CD4-positive, alpha-beta T cell treated with Interleukin-4 for 4 hours (primary cell): ENCODE results near the gene NUP93.
"Not testable (repeated sequence)": the region's sequence is repeated elsewhere in the genome, so short reads cannot be mapped to it uniquely, and the experiment has no call there.

Source experiments
- DNase-seq: peaks from one replicate; pipeline ENCODE4 v3.0.0-alpha.2; 2020

The NUP93 gene

DNA sequence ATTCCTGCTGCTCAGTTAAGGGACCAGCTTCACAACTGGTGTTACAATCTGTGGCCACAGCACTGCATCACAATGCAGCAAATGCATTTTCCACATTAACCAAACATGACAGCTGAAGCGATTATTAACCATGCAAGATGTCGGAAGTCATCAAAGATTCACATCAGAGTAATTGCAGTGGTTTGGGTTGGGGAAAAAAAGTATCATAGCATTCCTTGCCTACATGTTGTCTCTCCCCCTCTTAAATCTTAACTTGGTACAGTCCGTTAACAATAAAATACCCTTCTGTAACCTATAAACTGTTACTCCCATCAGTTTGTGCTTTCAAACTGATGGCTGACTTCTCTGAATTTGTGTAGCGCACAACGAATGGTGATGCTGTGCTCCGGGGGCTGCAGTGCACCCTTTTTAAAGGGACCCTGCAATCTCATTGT lies 51.6 kb downstream of the NUP93 start:
- no peak for DNase-seq

DNA sequence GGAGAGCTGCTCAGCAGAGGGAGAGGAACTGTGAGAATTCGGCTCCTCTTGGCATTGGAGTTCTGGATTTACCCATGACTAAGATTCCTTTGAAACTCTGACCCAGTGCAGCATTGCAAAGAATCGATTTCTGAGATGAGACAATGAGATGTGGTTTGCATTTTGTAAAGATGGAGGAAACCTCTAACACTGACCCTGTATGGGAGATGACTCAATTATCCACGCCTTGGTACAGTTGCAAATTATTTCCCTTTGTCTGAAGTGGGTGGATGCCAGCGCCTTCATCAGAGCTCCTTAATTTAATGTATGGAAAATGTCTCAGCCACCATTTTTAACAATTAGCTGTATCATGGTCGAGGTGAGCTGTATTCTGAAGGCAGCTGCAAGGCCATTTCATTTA lies 53.4 kb downstream of the NUP93 start:
- DNase-seq, result no peak

DNA sequence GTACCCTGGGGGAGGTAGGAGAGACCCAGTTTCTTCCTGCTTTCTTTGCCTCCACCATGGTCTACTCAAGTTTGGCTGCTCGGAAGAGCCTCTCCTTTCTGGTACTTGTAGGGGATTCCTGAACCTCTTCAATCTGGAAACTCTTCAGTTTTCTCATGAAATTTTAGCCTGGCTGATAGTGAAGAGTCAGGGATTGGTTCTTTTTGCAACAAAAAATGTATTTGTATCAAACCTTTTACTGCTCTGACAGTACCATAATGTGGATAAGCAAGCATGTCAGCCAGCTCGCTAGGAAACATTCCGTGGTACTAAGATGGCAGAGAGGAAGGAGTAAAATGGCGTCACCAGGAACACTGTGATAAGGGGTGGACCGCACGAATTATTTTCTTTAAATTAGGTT lies 55.4 kb downstream of the NUP93 start:
- DNase-seq, result no peak

DNA sequence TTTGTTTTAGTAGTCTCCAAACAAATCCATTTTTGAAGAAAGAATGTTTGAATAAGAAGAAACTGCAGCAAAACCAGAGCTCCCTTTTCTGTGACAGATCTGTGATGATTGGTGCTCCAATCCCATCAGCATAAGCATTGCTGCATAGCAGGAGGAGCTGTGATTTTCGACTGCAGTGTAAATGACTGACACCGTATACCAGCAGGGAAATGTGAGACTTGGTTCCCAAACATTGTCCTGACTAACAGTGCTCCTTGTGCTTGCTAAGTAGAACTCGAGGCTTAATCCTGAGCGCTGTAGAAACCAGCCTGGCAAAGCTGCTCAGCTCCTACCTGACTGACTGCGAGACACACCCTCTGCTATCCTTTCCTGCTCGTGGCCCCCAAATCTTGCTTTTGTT lies 57.2 kb downstream of the NUP93 start:
- no peak for DNase-seq

DNA sequence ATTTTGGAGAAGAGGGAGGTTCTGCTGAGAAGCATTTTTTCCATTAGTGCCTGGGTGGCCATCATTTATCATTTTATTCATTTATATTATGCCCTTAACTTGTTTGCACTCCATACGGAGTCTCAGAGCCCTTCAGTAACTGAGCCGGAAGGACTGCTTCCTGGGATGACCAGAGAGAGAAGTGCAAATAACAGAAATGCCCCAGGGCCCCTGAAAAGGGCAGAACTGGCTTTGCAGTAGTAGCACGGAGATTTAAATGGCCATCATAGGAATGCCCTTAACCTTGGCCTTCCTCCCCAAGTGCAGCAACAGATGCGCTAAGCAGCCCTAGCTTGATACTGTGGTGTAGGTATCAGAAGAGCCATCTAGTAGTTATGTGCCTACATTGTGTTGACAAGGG lies 58.5 kb downstream of the NUP93 start:
- no peak for DNase-seq

DNA sequence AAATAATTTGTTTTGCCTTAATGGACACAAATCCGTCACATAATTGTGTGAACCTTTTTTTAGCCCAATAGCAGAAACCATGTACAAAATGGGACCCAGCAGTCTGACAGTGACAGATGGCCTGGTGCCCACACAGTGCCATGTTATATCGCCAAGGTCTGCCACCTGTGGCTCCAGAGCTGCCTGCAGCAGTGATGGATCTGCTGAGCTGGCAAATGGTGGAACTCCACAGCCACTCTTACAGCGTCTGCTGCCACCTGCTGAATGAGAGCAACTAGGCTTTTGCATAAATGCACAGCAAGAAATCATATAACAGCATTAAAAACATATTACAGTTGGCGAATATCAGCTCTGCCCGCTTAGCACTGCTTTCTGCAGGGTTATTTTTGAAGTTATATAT lies 59.4 kb downstream of the NUP93 start:
- peak; percentile 4 for DNase-seq

DNA sequence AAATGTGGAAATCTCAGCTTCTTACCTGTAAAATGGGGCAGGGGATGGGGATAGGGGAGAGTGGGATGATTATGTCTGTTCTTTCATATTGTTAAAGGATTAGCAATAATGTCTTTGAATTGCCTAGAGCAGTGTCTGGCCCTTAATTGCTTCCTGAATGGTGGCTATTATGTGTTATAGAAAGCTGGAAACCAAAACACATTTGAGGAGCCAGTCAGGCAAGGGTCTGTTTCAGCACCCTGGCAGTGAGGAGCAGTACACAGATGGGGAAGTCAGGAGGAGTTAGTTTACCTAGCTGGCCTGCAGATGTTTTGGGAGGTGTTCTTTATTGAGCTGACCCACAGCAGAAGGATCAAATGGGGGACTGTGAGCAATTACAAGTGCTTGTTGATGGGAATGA lies 63.0 kb downstream of the NUP93 start:
- DNase-seq, result no peak

DNA sequence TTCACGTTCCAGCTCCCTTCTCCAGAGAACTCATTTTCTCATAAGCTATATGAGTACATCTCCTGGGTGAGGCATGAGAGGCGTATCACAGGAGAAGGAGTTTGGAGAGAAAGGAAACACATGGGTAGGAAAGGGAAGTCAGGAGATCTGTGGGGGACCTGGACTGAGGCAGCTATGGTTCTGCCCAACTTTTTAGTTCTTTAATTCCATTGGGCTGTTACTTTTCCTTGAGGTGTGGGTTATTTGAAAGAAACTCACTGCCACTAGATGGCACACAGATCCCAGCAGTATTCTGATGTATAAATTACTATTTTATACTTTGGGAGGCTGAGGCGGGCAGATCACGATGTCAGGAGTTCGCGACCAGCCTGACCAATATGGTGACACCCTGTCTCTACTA lies 63.6 kb downstream of the NUP93 start:
- DNase-seq, result no peak

DNA sequence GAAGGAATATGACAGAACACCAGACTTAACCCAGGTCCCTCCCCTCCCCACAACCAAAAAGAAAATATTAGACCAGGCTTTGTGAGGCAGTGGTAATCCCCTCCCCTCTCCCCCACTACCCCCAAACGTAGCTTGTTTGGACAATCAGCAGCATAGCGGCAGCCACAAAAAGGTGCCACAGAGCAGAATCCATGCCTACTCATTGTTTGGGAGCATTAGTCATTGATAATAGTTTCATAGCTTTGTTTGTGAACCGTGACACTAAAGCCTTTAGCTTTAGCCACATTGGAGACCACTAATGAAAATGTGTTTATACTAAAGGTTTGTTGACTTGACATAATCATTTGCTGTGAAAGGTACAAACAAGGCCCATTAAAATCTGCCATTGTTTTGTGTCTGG lies 65.1 kb downstream of the NUP93 start:
- no peak for DNase-seq

DNA sequence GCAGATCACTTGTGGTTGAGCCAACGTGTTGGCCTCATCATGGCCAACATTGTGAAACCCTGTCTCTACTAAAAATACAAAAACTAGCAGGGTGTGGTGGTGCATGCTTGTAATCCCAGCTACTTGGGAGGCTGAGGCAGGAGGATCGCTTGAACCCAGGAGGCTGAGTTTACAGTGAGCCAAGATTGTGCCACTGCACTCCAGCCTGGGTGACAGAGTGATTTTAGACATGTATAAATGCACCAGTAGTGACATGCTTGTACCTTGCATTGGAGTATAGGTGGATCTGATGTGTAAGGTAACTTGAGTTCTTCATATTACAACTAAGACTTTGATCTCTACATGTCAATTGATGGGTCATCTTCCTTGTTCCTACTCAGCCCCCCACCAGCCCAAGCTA lies 67.1 kb downstream of the NUP93 start:
- not testable (repeated sequence) for DNase-seq

DNA sequence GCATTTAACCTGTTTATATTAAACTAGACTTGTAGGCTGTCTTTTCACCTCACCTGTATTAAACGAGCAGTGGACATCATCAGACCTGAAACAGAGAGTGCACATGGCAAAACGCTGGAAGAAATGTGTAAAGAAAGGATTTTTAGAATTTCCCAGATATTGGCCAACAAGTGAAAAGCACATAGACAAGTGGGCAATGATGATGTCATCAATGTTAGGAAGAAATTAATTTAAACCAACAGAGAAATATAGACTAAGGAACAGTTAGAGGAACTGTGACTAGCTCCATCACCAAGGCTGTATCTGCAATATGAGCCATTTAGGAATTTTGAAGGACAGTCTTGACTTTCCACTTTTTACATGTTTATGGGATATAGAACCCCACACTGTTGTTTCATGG lies 67.9 kb downstream of the NUP93 start:
- DNase-seq, result no peak

DNA sequence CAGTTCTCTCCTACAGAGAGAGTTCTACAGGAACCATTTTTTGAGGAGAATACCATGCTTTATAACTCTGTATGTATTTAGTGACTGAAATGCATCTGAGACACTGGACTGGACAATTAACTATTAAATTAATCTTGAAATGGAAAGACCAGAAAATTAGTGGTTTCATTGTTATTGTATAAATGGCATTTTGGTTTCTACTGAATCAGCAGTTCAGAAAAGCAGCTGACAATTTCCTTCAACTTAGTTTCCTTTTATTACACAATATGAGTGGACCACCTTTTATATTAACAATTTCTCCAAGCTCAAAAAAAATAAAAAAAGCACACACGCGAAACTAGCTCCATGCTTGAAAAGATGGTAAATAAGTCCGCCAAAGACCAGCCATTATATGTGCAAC lies 69.0 kb downstream of the NUP93 start:
- DNase-seq, result no peak

DNA sequence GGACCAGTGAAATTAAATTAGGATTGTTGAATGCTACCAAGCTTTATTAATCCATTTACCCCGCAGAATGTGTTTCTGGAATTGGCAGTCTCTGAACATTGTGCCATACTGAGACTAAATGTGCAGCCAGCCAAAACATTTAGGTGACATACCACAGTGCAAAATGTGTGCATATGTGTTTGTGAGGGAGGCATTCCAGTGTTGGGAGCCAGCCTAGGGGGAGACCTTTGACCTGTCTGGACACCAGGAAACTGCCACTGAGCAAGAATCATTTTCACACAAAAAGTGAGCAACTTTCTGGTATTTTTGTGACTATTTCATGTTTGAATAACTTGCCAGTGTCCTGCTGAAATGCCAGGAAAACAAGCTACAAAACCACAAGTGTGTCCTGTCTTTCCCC lies 70.4 kb downstream of the NUP93 start:
- no peak for DNase-seq

DNA sequence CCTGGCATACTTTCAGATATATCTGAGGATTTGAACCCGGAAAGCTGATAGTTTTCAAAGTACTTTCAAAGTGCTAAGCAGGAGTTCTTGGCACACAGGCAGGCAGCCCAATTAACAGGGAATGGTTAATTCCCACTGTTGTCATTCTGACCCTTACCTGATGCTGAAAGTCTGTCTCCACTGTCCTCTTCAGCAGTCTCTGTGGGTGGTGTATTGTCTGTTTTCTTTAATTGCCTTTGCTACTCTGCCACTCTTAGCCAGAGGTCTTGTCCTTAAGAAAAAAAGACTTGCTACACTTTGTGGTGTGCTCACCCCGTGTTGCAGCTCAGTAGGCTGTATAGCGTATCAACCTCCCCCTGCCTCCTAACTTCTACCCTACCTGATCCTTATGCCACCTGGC lies 71.8 kb downstream of the NUP93 start:
- DNase-seq, result no peak

DNA sequence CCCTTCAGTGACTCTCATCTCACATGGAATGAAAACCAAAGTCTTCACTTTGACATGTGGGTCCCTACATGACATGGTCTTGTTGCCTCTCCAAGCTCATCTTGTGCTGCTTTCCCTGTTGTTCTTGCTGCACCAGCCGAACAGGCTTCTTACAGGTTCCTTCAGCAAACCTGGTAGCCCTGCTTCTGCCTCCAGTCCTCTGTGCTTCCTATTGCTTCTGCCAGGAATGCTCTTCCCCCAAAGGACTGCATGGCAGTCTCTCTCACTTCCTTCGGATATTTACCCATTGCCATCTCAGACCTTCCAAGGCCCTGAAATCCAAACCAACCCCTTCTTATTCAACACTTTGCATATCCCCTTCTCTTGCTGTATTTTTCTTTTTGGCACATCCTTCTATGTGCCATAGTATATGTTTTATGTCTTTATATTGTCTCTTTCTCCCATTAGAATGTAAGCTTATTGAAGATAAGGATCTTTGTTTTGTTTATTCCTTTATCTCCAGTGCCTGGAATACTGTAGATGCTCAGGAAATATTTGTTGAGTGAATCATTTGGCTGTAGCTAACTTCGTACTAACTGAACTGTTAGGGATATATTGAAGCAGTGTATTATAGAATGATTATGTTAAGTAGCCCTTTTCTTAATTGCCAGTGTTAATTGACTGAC lies 77.2 kb downstream of the NUP93 start:
- no peak for DNase-seq

DNA sequence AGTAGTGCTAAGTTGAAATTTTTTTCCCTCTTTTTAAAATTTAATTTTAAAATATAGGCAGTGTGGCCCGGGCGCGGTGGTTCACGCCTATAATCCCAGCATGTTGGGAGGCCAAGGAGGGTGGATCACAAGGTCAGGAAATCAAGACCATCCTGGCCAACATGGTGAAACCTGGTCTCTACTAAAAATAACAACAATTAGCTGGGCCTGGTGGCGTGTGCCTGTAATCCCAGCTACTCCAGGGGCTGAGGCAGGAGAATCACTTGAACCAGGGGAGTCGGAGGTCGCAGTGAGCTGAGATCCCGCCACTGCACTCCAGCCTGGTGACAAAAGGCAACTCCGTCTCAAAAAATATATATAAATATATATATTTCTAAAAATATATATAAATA lies 77.7 kb downstream of the NUP93 start:
- DNase-seq, result not testable (repeated sequence)

DNA sequence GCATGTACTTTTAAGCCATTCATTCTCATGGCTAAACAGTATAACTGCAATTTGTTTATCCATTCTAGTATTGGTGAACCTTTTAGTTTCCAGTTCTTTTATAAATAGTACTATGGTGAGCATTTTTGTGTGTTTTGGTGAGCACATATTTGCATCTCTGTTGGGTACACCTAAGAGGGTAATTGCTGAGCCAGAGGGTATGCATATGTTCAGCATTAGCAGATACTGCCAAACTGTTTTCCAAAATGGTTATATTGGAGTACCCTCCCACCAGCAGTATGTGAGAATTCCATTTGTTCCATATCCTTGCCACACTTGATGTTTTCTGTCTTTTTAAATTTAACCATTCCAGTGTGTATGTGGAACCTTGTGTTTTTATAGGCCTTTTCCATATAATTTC lies 81.0 kb downstream of the NUP93 start:
- no peak for DNase-seq

DNA sequence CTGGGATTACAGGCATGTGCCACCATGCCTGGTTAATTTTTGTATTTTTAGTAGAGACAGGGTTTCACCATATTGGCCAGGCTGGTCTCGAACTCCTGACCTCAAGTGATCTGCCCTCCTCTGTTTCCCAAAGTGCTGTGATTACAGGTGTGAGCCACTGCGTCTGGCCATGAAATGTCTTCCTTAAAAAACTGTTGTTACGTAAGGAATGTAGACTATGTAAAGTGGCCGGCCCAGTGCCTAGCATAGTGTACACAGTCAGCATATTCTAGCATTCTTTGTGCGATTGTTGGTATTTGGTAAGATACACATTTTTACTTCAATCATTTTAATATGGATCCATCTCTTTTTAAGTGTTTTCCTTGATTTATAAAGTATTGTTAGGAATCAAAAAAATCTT lies 81.7 kb downstream of the NUP93 start:
- not testable (repeated sequence) for DNase-seq

DNA sequence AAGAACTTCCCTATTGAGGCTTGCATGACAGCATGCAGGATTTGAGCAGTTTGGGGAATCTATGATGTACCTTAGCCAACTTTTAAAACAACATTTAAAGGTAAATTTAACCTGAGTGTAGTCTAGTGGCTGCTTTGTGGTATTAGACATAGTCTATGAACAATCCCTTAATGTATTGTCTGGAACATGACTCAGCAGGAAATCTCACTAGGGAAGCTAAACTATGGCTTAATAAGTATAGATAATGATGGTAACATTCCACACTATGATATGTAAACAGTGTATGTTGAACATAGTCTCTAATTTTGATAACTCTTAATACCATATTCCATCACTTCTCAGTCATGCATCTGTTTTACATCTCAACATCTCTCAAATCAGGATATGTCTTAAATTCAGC lies 83.0 kb downstream of the NUP93 start:
- no peak for DNase-seq

DNA sequence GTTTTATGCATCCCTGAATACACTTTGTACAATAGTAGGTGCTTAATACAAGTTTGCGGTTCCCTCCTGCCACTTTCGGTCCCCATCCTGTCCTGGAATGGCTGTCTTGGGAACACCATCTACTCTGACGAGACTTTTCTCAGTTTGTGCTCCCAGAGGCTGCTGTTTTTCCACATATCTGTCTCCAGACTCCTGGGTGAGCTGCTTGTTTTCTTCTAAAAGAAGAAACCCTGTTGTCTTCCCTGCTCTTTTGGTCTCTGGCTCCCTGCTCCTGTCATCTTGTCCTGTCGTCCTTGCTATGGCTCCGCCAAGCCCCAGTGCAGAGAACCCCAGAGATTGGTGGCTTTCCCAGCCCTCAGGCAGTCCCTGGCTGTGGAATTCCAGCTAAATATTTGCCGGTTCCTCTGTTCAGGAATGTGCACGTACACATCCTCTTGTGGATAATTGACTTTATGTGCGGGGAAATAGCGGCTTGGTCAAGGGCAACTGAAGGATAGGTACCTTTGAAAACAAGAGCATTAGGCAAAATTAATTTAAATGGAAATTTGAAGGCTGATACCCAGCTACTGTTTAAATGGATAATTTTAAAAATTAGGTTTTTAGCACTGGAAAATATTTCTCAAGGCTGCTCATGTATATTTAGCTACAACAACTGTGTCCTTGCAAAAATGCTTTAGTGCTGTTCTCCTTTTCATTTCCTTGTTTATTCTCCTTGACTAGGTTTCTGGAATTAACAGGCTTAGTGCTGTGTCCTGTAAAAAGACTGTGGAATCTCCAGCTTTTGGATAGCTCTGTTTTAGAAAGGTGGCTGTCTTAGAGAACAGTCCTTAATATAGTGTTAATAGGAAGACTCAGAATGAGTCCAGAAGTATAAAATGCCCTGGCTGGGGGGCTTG lies 84.9 kb downstream of the NUP93 start:
- no peak for DNase-seq

DNA sequence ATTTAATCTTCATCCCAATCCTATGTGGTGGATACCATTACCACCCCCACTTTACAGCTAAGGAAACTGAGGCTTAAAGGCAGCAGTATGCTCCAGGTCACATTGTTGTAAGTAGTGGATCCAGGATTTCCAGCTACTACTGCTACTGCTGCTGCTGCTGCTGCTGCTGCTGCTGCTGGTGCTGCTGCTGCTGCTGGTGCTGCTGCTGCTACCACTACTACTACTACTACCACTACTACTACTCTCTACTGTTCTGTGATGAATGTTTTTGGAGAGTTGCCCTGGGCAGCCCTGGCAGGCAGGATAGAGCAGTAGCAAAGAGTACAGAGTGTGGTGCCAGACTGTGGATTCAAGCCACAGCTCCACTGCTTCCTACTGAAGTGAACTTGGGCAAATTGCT lies 85.8 kb downstream of the NUP93 start:
- DNase-seq, result no peak

DNA sequence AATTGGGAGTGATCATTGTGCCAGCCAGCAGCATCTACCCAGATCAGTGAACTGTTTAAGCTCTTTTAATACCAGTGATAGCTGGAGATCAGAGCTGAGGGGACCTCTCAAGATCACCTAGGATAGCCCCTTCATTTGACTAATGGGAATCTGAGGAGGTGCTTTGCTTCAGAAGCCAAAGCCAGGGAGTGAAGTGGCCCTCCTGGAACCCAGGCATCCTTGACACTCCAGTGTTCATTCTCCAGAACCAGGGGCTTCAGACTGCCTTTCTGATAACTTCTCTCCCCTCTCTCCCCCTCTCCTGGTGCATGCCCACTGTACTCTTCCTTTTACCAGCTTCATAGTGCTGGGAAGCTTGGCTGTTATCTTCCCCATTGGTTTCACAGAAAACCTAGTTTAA lies 87.1 kb downstream of the NUP93 start:
- no peak for DNase-seq

DNA sequence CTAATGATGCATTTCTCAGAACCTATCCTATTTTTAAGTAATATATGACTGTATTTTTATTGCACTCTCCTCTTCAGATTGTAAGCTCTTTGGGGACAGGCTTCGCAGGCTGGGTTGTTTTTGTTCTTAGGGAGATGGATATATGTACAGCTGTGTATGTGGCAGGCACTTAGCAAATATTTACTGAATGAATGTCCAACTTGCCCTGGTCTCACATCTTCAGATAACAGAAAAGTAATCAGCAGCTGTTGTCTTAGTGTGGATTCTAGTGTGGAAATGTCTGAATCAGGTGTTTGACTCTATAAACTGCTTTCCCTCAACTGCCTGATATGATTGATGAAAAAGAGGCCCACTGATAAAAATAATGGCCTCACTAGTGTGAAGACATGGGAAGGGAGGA lies 88.0 kb downstream of the NUP93 start:
- no peak for DNase-seq

DNA sequence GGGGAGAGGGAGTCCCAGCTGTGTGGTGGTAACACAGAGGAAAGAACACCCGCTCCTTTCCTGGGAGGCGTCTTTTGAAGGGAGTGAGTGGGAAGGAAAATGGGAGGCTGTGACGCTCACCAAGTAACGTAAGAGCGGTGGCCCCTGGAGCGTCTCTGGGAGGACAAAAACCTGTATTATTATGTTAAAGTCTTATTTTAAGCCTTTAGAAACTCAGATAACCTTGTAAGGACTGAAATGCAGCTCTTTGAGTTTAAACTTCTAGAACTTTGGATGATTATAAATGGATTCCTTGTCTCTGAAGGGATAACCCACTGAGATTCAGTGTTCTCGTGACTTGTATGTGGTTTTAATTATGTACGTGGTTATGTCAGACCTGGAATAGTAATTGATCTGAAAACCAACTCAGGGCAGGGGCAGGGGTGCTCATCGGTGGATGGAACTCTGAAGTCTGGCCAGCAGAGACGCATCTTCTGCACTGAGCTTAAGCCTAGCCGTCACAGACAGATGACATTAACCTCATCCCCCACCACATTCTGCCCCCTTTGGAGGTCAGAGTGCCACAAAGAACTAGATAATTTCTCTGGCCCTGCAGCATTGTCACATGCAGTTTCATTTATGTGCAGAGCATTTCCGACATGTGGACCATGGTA lies 93.3 kb downstream of the NUP93 start:
- DNase-seq, result no peak
